ENCODE results near the gene ADAD2.

GRCh38 chr16:84161801-84162200 lies 29.2 kb upstream of the ADAD2 start:
- TF ChIP-seq CTCF (conservative IDR thresholded peaks at IDR 0.05) (no peak), ZFX (IDR thresholded peaks at IDR 0.05) (no peak)

All from C4-2B (cell line).